ENCODE results near the gene DOCK8. TPM values are rescaled to one million over a fixed set of nuclear protein-coding genes. Genes with fewer than 3 reads are reported as not detected.

DOCK8 gene
- total RNA-seq, 2 donors from 2014 or later = 24.6 to 35.5 TPM

DNA sequence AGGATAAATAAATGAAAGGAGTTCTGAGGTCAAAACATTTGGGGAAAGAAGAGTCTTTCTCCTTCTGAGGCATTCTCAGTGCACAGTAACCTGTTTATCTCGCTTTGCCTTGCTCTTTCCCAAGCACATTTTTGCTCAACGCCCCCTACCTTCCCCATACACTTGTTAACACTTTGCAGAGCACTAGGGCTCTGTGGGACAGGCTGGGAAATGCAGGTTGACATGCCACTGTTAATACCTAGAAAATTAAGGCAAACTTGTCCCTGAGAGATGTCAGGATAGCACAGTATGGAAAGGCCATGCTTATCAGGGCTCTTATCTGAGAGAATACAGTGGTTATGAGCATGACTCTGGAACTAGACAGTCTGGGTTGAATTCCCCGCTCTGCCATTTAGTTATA is 152.0 kb downstream of the DOCK8 start:
- no peaks in the 10 kb centered on the region for H3K9me3 ChIP-seq
- H3K4me1 ChIP-seq (replicated peaks) = no peaks in the 10 kb centered on the region
- no peak overlapping the region for H3K4me3 ChIP-seq
- no peaks in the 10 kb centered on the region for H3K36me3 ChIP-seq
- TF ChIP-seq POLR2A (IDR thresholded peaks at IDR 0.05) (no peak), POLR2AphosphoS5 (IDR thresholded peaks at IDR 0.05) (no peak)
- TF ChIP-seq, protein P1, sequence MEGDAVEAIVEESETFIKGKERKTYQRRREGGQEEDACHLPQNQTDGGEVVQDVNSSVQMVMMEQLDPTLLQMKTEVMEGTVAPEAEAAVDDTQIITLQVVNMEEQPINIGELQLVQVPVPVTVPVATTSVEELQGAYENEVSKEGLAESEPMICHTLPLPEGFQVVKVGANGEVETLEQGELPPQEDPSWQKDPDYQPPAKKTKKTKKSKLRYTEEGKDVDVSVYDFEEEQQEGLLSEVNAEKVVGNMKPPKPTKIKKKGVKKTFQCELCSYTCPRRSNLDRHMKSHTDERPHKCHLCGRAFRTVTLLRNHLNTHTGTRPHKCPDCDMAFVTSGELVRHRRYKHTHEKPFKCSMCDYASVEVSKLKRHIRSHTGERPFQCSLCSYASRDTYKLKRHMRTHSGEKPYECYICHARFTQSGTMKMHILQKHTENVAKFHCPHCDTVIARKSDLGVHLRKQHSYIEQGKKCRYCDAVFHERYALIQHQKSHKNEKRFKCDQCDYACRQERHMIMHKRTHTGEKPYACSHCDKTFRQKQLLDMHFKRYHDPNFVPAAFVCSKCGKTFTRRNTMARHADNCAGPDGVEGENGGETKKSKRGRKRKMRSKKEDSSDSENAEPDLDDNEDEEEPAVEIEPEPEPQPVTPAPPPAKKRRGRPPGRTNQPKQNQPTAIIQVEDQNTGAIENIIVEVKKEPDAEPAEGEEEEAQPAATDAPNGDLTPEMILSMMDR (IDR thresholded peaks at IDR 0.05) = no peak
- no peak for DNase-seq (ENCODE audit: low spot score)
- 90% methylated on average over 3 of the region's 3 CpGs for WGBS
- no peaks in the 10 kb centered on the region for H3K27me3 ChIP-seq (replicated peaks; ENCODE audit: insufficient read depth)
- intact Hi-C loops (cut with DNase I) = no loop called here
- no peak overlapping the region for H3K27ac ChIP-seq

DNA sequence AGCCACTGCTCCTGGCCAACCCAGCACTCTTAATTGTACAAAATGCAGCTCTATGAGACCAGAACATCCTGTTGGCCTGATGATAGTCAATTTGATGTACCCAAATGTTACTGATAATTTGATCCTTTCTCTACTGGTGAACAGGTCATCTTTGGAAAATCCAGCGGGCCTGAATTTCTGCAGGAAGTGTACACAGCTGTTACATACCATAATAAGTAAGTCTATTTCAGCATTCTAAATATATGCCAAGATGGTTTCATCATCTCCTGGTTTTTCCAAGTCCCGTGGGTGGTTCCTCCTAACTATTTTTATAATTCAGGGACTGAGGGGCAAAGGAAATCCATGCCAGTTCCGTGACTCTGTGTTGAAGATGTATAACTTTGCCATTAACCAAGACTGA is 155.4 kb downstream of the DOCK8 start:
- Histone ChIP-seq H3K36me3 (no peaks in the 10 kb centered on the region), H3K4me1 (replicated peaks) (no peaks in the 10 kb centered on the region), H3K27ac (no peak overlapping the region), H3K9me3 (no peaks in the 10 kb centered on the region), H3K4me3 (no peak overlapping the region), H3K27me3 (replicated peaks; ENCODE audit: insufficient read depth) (no peaks in the 10 kb centered on the region)
- intact Hi-C loops (cut with DNase I) = no loop called here
- no peak for DNase-seq (ENCODE audit: low spot score)
- TF ChIP-seq POLR2AphosphoS5 (IDR thresholded peaks at IDR 0.05) (no peak), POLR2A (IDR thresholded peaks at IDR 0.05) (no peak)
- TF ChIP-seq, protein P1 (IDR thresholded peaks at IDR 0.05) = no peak
- 70% methylated on average over 3 of the region's 3 CpGs for WGBS

DNA sequence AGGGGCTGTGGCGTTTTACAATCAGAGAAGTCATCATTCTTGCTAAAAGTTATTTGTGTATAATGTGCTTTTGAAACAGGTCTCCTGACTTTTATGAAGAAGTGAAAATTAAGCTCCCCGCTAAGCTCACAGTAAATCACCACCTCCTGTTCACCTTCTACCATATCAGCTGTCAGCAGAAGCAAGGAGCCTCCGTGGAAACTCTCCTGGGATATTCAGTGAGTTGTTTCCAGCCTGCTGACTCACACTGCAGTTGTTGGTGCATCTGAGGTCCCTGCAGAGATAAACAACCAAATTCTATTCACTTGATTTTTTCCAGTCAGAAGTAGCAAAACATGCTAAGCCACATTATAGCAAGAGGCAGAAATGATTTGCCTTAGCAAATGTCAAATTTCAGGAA is 156.7 kb downstream of the DOCK8 start:
- DNase-seq (ENCODE audit: low spot score) = no peak
- intact Hi-C loops (cut with DNase I) = no loop called here
- no peaks in the 10 kb centered on the region for H3K9me3 ChIP-seq
- H3K4me3 ChIP-seq = no peak overlapping the region
- H3K27ac ChIP-seq = no peak overlapping the region
- H3K4me1 ChIP-seq (replicated peaks) = no peaks in the 10 kb centered on the region
- TF ChIP-seq, protein P1 (IDR thresholded peaks at IDR 0.05) = no peak
- TF ChIP-seq POLR2AphosphoS5 (IDR thresholded peaks at IDR 0.05) (no peak), POLR2A (IDR thresholded peaks at IDR 0.05) (no peak)
- no peaks in the 10 kb centered on the region for H3K36me3 ChIP-seq
- no peaks in the 10 kb centered on the region for H3K27me3 ChIP-seq (replicated peaks; ENCODE audit: insufficient read depth)
- 47% methylated on average over 3 of the region's 3 CpGs for WGBS

DNA sequence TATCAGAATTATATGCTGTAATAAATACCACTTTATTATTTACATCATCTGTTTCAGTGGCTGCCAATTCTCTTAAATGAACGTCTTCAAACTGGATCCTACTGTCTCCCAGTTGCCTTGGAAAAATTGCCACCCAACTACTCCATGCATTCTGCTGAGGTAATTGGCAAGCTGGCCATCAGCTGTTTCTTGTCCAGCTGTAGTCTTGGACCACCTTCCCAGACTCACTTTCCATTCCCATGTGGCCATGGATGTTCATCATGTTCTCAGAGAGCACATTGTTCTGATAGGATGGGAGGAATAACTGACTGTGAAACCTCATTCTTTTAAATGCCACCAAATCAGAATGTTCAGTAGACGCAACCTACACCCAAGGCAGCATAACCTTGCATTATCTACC is 157.5 kb downstream of the DOCK8 start:
- intact Hi-C loops (cut with DNase I) = no loop called here
- Histone ChIP-seq H3K9me3 (no peaks in the 10 kb centered on the region), H3K27ac (no peak overlapping the region), H3K4me3 (no peak overlapping the region), H3K36me3 (no peaks in the 10 kb centered on the region), H3K27me3 (replicated peaks; ENCODE audit: insufficient read depth) (no peaks in the 10 kb centered on the region), H3K4me1 (replicated peaks) (no peaks in the 10 kb centered on the region)
- 63% methylated on average over 2 of the region's 2 CpGs for WGBS
- no peak for DNase-seq (ENCODE audit: low spot score)
- TF ChIP-seq POLR2AphosphoS5 (IDR thresholded peaks at IDR 0.05) = no peak
- TF ChIP-seq, protein P1 (IDR thresholded peaks at IDR 0.05) = no peak
- no peak for TF ChIP-seq POLR2A (IDR thresholded peaks at IDR 0.05)

DNA sequence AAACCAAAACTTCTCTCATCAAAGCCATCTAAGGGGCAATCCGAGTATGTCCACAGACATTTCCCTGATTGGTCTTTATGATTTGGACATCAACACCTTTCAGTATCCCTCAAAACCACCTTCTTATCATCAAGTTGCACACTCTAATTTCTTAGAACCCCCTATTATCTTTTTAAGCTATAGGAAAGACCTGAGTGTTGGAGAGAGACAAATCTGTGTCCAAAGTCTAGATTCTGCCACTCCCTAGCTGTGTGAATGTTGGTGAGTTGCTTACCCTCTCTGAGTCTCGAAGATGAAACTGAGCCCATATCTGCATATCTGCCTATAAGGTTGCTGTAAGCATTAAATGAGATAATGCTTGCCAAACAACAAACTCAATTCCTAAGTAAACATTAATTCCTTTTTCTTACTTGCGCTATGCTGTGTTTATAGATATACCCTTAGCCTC is 159.1 kb downstream of the DOCK8 start:
- no peak overlapping the region for H3K4me3 ChIP-seq
- H3K27me3 ChIP-seq (replicated peaks; ENCODE audit: insufficient read depth) = no peaks in the 10 kb centered on the region
- TF ChIP-seq POLR2A (IDR thresholded peaks at IDR 0.05) (no peak), POLR2AphosphoS5 (IDR thresholded peaks at IDR 0.05) (no peak)
- TF ChIP-seq, protein P1 (IDR thresholded peaks at IDR 0.05) = no peak
- intact Hi-C loops (cut with DNase I) = no loop called here
- no peaks in the 10 kb centered on the region for H3K4me1 ChIP-seq (replicated peaks)
- H3K27ac ChIP-seq = no peak overlapping the region
- H3K9me3 ChIP-seq = no peaks in the 10 kb centered on the region
- 86% methylated on average over 3 of the region's 3 CpGs for whole genome bisulfite sequencing
- no peak for DNase-seq (ENCODE audit: low spot score)
- no peaks in the 10 kb centered on the region for H3K36me3 ChIP-seq
